Measurements from ENCODE around the gene CLCN3. TPM values are rescaled to one million over a fixed set of nuclear protein-coding genes. Genes with fewer than 3 reads are reported as not detected.

The CLCN3 gene
- total RNA-seq, 2 experiments from 2014 or later, result 17.8 to 42.0 TPM

DNA sequence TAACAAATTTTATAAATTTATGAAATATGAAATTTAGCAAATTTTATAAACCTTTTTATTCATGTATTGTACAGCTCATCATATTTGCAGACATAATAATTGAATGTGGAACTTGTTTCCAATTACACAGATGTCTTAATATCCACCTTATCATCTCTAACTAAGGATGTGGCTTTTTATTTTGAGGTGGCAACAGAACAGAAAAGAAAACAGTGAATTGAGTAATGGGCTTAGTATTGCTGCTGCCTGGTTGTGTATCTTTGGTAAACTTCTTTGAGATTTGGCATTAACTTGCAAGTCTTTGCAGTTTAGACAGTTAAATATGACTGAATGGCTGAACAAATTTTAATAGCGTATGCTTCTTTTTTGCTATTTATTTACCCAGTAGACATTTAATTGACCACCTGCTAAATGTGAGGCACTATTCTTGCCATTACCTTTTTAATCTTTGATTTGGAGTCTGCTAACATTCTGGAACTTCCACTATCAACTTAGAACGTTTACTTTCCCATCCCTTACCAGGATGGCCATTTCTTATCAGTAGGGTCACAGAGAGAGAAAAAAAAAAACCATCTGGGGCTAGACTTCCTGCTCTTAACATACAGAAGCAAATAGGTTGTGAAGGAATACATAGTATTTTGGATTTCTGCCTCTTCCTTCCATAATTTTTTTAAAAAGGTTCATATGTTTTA lies 44.8 kb downstream of the CLCN3 start:
- intact Hi-C loops (cut with micrococcal nuclease; ENCODE audit: unreplicated experiment), result no loop called here
- Histone ChIP-seq H3K9me3 (ENCODE audit: low read length) (peaks cover 12% of the 10 kb centered on the region; the same call in 1 of the 2 replicates), H3K79me2 (ENCODE audit: insufficient read depth, low read depth, low read length) (peaks cover 92% of the 10 kb centered on the region), H3K4me2 (ENCODE audit: low read length) (no peak overlapping the region), H3K36me3 (ENCODE audit: insufficient read depth, low read length) (peaks cover 26% of the 10 kb centered on the region), H3K27ac (ENCODE audit: low read depth, low read length, poor library complexity, severe bottlenecking) (no peak overlapping the region), H4K20me1 (ENCODE audit: insufficient read depth, low read length) (no peaks in the 10 kb centered on the region), H3K9me2 (ENCODE audit: insufficient read depth, low read length) (no peaks in the 10 kb centered on the region), H3K4me1 (ENCODE audit: insufficient read depth, low read length, poor library complexity, severe bottlenecking) (peaks cover 8% of the 10 kb centered on the region), H2AFZ (ENCODE audit: low read length) (no peak overlapping the region), H3K4me3 (ENCODE audit: low read depth, low read length, poor library complexity, severe bottlenecking) (no peak overlapping the region)
- TF ChIP-seq, protein P1, sequence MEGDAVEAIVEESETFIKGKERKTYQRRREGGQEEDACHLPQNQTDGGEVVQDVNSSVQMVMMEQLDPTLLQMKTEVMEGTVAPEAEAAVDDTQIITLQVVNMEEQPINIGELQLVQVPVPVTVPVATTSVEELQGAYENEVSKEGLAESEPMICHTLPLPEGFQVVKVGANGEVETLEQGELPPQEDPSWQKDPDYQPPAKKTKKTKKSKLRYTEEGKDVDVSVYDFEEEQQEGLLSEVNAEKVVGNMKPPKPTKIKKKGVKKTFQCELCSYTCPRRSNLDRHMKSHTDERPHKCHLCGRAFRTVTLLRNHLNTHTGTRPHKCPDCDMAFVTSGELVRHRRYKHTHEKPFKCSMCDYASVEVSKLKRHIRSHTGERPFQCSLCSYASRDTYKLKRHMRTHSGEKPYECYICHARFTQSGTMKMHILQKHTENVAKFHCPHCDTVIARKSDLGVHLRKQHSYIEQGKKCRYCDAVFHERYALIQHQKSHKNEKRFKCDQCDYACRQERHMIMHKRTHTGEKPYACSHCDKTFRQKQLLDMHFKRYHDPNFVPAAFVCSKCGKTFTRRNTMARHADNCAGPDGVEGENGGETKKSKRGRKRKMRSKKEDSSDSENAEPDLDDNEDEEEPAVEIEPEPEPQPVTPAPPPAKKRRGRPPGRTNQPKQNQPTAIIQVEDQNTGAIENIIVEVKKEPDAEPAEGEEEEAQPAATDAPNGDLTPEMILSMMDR (conservative IDR thresholded peaks at IDR 0.05; ENCODE audit: low read length), result no peak
- no peak for TF ChIP-seq EZH2phosphoT487 (IDR thresholded peaks at IDR 0.05; ENCODE audit: borderline replicate concordance, low read depth, low read length)
- no peak for DNase-seq (ENCODE audit: low spot score)
- no TSS peak for BruUV-seq (replicated peaks)
- CTCF ChIA-PET (ENCODE audit: unreplicated experiment), result no interaction called here
- POLR2A ChIA-PET, result interaction anchor here (0.8 to 1.6 kb wide), 3 partner anchors 8 to 49 kb away, joined by 3 to 9 read pairs (median 4); no protein-coding TSS in a partner anchor

DNA sequence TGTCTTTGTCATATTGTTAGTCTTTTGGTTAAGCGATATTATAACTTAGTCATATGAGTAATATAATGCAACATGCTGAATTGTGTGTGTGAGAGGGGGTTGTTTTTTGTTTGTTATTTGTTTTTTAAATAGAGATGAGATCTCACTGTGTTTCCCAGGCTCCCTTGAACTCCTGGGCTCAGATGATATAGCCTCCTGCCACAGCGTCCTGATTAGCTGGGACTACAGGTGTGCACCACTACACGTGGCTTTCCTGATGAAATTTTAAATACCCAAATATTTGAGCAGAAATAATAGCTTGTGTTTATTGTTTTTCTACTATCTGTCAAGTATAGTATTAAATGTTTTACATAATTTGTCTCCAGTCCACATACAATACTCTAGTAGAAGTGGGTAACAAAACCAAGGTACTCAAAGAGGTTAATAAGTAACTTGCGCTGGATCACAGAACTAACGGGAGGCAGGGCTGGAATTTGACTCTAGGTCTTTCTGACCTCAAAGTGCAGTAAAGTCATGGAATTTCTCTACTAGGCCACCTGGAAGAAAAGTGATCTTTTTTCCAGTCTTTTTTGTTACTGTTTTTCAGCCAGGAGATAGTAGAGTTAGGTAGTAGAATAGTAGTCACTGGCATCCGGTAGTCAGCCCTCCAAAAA lies 47.8 kb downstream of the CLCN3 start:
- intact Hi-C loops (cut with micrococcal nuclease; ENCODE audit: unreplicated experiment), result no loop called here
- no TSS peak for BruUV-seq (replicated peaks)
- H2AFZ ChIP-seq (ENCODE audit: low read length), result no peak overlapping the region
- ChIA-PET POLR2A (interaction anchor here (0.6 to 1.1 kb wide), 6 partner anchors 9 to 93 kb away, joined by 3 to 6 read pairs (median 3); no protein-coding TSS in a partner anchor), CTCF (ENCODE audit: unreplicated experiment) (no interaction called here)
- H3K27ac ChIP-seq (ENCODE audit: low read depth, low read length, poor library complexity, severe bottlenecking), result no peak overlapping the region
- H3K36me3 ChIP-seq (ENCODE audit: insufficient read depth, low read length), result peaks cover 26% of the 10 kb centered on the region
- no peaks in the 10 kb centered on the region for H3K4me1 ChIP-seq (ENCODE audit: insufficient read depth, low read length, poor library complexity, severe bottlenecking)
- H3K4me3 ChIP-seq (ENCODE audit: low read depth, low read length, poor library complexity, severe bottlenecking), result no peak overlapping the region
- H4K20me1 ChIP-seq (ENCODE audit: insufficient read depth, low read length), result no peaks in the 10 kb centered on the region
- peaks cover 66% of the 10 kb centered on the region; the same call in 1 of the 2 replicates for H3K79me2 ChIP-seq (ENCODE audit: insufficient read depth, low read depth, low read length)
- H3K4me2 ChIP-seq (ENCODE audit: low read length), result no peak overlapping the region
- H3K9me2 ChIP-seq (ENCODE audit: insufficient read depth, low read length), result no peaks in the 10 kb centered on the region
- no peak for TF ChIP-seq EZH2phosphoT487 (IDR thresholded peaks at IDR 0.05; ENCODE audit: borderline replicate concordance, low read depth, low read length)
- DNase-seq (ENCODE audit: low spot score), result no peak
- H3K9me3 ChIP-seq (ENCODE audit: low read length), result peaks cover 12% of the 10 kb centered on the region; the same call in 1 of the 2 replicates

DNA sequence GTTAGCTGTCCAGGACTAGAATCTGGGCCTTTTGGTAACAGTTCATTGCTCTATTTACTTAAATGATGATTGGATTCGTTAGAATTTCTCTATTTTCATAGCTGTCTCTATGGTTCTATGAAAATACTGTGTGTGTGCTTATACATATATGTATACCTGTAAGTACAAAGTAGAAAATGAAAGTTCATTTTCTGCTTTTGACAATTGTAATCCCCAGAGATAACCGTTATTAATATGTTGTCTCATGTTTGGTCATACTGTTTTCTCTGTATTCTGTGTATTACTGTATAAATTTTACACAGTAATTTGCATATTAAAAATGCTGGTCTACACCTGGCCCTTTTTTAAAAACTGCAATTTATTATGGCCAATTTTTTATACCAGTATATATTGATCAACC lies 55.4 kb downstream of the CLCN3 start:
- intact Hi-C loops (cut with micrococcal nuclease; ENCODE audit: unreplicated experiment), result no loop called here
- no peak overlapping the region for H3K27ac ChIP-seq (ENCODE audit: low read depth, low read length, poor library complexity, severe bottlenecking)
- H3K36me3 ChIP-seq (ENCODE audit: insufficient read depth, low read length), result peaks cover 23% of the 10 kb centered on the region
- ChIA-PET CTCF (ENCODE audit: unreplicated experiment) (no interaction called here), POLR2A (interaction anchor here (0.6 to 1.5 kb wide), 10 partner anchors 8 to 241 kb away, joined by 3 to 6 read pairs (median 3); no protein-coding TSS in a partner anchor)
- no TSS peak for BruUV-seq (replicated peaks)
- H3K4me1 ChIP-seq (ENCODE audit: insufficient read depth, low read length, poor library complexity, severe bottlenecking), result no peaks in the 10 kb centered on the region
- H3K9me2 ChIP-seq (ENCODE audit: insufficient read depth, low read length), result no peaks in the 10 kb centered on the region
- no peak for DNase-seq (ENCODE audit: low spot score)
- peaks cover 7% of the 10 kb centered on the region for H3K9me3 ChIP-seq (ENCODE audit: low read length)
- no peak for TF ChIP-seq EZH2phosphoT487 (IDR thresholded peaks at IDR 0.05; ENCODE audit: borderline replicate concordance, low read depth, low read length)
- TF ChIP-seq, protein P1 (conservative IDR thresholded peaks at IDR 0.05; ENCODE audit: low read length), result no peak
- no peak overlapping the region for H2AFZ ChIP-seq (ENCODE audit: low read length)
- no peak overlapping the region for H3K4me2 ChIP-seq (ENCODE audit: low read length)
- no peak overlapping the region for H3K4me3 ChIP-seq (ENCODE audit: low read depth, low read length, poor library complexity, severe bottlenecking)
- H3K79me2 ChIP-seq (ENCODE audit: insufficient read depth, low read depth, low read length), result peaks cover 19% of the 10 kb centered on the region; the same call in 1 of the 2 replicates
- no peaks in the 10 kb centered on the region for H4K20me1 ChIP-seq (ENCODE audit: insufficient read depth, low read length)

Data from OCI-LY7 (cell line).